HL-60 (cell line): Measurements from ENCODE around the gene CAMTA1.

ENCODE experiments used
- DNase-seq, 2 experiments: peaks; one replicate each; pipeline ENCODE4 v3.0.0-alpha.2; 2010 to 2020; ENCODE audit warnings: low read depth in 1 of 2, low spot score in 1 of 2
- H3K27ac ChIP-seq: fragments of 250-450 bp; sonication (Bioruptor Pico); replicated peaks from 2 replicates; pipeline ENCODE4 v1.5.1; 2020; ENCODE audit warnings: mild to moderate bottlenecking, moderate library complexity
- H3K27me3 ChIP-seq: fragments of 250-450 bp; sonication (Bioruptor Pico); 2 replicates; pipeline ENCODE4 v1.5.1; 2021; ENCODE audit warnings: mild to moderate bottlenecking, moderate library complexity; ENCODE audit not compliant: insufficient read depth, poor library complexity, severe bottlenecking
- H3K4me3 ChIP-seq: replicated peaks from 2 replicates; pipeline ENCODE4 v1.5.1; 2011; ENCODE audit warnings: mild to moderate bottlenecking, control low read depth, low read length; ENCODE audit not compliant: insufficient read depth
- CTCF ChIP-seq: IDR thresholded peaks from one replicate; pipeline ENCODE4 v1.5.1; 2011; ENCODE audit warnings: low read length, control low read depth, inconsistent platforms; ENCODE audit not compliant: insufficient read depth
- GABPA ChIP-seq: IDR thresholded peaks from 2 replicates; pipeline ENCODE4 v1.6.1; 2012; ENCODE audit warnings: low read depth
- POLR2AphosphoS5 ChIP-seq: IDR thresholded peaks from 2 replicates; pipeline ENCODE4 v1.6.1; 2012; ENCODE audit warnings: low read depth
- SPI1 ChIP-seq: IDR thresholded peaks from 2 replicates; pipeline ENCODE4 v1.6.1; 2012; ENCODE audit warnings: low read depth, mild to moderate bottlenecking, borderline replicate concordance
- TF ChIP-seq, protein P1 (sequence below): IDR thresholded peaks from 2 replicates; pipeline ENCODE4 v1.6.1; 2012; ENCODE audit warnings: low read depth; ENCODE audit not compliant: insufficient replicate concordance

The CAMTA1 gene

DNA sequence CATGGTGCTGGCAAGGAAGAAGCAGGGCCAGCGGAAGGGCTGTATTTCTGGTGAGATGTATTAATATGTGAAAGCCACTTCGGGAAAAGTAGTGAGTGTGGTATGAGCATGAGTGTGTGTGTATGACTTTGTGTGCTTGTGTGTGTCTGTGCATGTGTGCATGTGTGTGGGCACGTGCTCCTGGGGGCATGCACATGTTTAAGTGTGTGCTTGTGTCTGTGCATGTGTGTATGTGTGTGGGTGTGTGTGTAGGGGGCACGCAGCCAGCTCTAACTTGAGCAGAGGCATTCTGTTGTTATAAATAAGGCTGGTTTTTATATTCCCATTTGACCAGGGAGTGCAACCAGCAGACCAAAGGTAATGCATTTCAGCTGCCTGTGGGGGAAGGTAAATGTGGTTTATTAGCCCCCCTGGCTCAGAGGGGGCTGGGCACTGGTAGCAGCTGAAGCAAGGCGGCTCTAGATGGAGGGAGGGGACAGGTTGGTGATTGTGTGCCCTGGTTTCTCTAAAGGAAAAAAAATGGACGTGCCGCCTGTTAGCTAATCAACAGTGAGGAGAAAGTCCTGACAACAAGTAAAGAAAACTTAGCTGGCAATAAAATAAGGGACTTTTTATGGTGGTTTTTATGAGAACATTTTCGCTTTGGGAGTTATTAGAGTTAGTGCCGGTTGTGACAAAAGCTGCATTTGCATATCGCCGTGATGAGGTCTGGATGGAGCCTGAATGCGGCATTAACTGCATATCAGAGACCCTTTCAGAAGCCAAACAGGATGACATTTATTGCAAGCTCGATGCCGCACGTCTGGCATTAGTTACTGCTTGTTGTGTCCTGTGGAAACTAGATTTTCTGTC is 180.1 kb downstream of the CAMTA1 start:
- Histone ChIP-seq H3K4me3 (no peak overlapping the region), H3K27me3 (peaks cover 28% of the 10 kb centered on the region), H3K27ac (no peak overlapping the region)
- no peak for DNase-seq
- no peak for TF ChIP-seq POLR2AphosphoS5
- TF ChIP-seq SPI1: no peak
- TF ChIP-seq CTCF: no peak

DNA sequence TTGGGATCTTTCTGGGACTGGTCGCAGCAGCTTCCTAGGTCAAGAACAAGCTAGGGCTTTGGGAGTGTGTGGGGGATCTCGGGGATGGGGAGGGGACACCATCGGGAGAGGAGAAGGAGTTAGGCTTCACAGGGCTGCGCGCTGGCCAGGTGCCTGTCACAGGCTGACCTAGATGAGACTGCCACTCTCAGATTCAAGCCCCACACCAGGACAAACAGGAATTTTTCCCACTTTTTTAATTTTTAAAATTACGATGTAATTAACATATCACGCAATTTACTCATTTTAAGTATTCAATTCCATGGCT is 180.6 kb downstream of the CAMTA1 start:
- H3K27ac ChIP-seq: no peak overlapping the region
- peaks cover 26% of the 10 kb centered on the region for H3K27me3 ChIP-seq
- TF ChIP-seq SPI1 (no peak), POLR2AphosphoS5 (no peak), CTCF (no peak), GABPA (no peak)
- TF ChIP-seq, protein P1, sequence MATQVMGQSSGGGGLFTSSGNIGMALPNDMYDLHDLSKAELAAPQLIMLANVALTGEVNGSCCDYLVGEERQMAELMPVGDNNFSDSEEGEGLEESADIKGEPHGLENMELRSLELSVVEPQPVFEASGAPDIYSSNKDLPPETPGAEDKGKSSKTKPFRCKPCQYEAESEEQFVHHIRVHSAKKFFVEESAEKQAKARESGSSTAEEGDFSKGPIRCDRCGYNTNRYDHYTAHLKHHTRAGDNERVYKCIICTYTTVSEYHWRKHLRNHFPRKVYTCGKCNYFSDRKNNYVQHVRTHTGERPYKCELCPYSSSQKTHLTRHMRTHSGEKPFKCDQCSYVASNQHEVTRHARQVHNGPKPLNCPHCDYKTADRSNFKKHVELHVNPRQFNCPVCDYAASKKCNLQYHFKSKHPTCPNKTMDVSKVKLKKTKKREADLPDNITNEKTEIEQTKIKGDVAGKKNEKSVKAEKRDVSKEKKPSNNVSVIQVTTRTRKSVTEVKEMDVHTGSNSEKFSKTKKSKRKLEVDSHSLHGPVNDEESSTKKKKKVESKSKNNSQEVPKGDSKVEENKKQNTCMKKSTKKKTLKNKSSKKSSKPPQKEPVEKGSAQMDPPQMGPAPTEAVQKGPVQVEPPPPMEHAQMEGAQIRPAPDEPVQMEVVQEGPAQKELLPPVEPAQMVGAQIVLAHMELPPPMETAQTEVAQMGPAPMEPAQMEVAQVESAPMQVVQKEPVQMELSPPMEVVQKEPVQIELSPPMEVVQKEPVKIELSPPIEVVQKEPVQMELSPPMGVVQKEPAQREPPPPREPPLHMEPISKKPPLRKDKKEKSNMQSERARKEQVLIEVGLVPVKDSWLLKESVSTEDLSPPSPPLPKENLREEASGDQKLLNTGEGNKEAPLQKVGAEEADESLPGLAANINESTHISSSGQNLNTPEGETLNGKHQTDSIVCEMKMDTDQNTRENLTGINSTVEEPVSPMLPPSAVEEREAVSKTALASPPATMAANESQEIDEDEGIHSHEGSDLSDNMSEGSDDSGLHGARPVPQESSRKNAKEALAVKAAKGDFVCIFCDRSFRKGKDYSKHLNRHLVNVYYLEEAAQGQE: no peak
- no peak for DNase-seq
- no peak overlapping the region for H3K4me3 ChIP-seq

DNA sequence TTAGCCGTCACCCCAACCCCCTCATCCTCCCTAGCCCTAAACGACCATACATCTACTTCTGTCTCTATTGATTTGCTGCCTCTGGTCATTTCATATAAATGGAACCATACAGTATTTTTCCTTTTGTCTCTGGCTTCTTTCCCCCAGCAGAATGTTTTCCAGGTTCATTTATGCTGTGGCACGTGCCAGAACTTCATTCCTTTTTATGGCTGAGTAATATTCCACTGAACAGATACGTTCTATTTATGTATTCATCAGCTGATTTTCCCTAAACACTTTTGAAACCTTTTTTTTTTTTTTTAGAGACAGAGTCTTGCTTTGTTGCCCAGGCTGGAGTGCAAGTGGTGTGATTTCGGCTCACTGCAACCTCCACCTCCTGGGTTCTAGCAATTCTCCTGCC is 181.1 kb downstream of the CAMTA1 start:
- TF ChIP-seq, protein P1: no peak
- TF ChIP-seq POLR2AphosphoS5 (no peak), GABPA (no peak), SPI1 (no peak), CTCF (no peak)
- no peak for DNase-seq
- H3K27me3 ChIP-seq: peaks cover 23% of the 10 kb centered on the region
- no peak overlapping the region for H3K27ac ChIP-seq
- H3K4me3 ChIP-seq: no peak overlapping the region
